Measurements from ENCODE around the gene DPYD.

GRCh38 chr1:97767381-97767780 is 153.5 kb downstream of the DPYD start:
- TF ChIP-seq, protein P1, sequence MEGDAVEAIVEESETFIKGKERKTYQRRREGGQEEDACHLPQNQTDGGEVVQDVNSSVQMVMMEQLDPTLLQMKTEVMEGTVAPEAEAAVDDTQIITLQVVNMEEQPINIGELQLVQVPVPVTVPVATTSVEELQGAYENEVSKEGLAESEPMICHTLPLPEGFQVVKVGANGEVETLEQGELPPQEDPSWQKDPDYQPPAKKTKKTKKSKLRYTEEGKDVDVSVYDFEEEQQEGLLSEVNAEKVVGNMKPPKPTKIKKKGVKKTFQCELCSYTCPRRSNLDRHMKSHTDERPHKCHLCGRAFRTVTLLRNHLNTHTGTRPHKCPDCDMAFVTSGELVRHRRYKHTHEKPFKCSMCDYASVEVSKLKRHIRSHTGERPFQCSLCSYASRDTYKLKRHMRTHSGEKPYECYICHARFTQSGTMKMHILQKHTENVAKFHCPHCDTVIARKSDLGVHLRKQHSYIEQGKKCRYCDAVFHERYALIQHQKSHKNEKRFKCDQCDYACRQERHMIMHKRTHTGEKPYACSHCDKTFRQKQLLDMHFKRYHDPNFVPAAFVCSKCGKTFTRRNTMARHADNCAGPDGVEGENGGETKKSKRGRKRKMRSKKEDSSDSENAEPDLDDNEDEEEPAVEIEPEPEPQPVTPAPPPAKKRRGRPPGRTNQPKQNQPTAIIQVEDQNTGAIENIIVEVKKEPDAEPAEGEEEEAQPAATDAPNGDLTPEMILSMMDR (IDR thresholded peaks at IDR 0.05; ENCODE audit: low read length): no peak
- TF ChIP-seq EZH2 (IDR thresholded peaks at IDR 0.05; ENCODE audit: borderline replicate concordance, low read length): no peak

Data from OCI-LY1 (cell line).